Stimulated activated CD8-positive, alpha-beta memory T cell treated with anti-CD3 and anti-CD28 coated beads, Interleukin-4, amount 100 ng/mL, for 48 hours (primary cell): ENCODE measurements around the gene ITPRIPL1.

ENCODE experiments used
- DNase-seq: peaks from one replicate; pipeline ENCODE4 v3.0.0-alpha.2; 2020

Gene ITPRIPL1

DNA sequence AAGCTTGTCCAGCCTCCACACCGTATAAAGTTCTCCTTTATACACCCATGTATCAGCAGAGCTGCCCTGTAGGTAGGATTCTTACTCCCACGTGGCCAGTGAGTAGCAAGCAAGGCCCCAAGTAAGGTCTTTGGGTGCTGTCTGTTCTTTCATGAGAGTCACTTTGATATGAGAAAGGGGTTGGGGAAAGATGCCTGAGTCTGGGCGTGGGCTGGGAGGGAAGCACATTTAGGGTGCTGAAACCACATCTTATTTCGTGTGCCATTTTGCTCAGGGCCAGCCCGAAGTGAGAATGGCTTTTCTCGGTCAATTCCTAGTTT is 436 bp upstream of the ITPRIPL1 start:
- DNase-seq: peak; percentile 66

- DNase-seq: peak; percentile 60
These were observed 753 bp downstream of the ITPRIPL1 start for GRCh38 chr2:96325884-96326255.

- DNase-seq: no peak
These were observed 1.4 kb downstream of the ITPRIPL1 start for GRCh38 chr2:96326564-96326963.

DNA sequence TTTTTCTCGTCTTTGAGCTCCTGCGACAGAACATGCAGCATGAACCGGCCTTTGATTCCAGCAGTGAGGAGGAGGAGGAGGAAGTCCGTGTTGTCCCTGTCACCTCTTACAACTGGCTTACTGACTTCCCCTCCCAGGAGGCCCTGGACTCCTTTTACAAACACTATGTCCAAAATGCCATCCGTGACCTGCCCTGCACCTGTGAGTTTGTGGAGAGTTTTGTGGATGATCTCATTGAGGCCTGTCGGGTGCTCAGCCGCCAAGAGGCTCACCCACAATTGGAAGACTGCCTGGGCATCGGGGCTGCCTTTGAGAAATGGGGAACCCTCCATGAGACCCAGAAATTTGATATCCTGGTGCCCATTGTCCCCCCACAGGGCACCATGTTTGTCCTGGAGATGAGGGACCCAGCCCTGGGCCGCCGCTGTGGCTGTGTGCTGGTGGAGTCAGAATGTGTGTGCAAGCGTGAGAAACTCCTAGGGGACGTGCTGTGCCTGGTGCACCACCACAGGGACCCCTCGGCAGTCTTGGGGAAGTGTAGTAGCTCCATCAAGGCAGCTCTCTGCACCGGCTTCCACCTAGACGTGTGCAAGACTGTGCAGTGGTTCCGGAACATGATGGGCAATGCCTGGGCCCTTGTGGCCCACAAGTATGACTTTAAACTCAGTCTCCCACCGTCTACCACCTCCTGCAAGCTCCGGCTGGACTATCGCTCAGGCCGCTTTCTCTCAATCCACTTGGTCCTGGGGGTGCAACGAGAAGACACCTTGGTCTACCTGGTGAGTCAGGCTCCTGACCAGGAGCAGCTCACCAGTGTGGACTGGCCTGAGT is 2.1 kb downstream of the ITPRIPL1 start:
- no peak for DNase-seq

DNA sequence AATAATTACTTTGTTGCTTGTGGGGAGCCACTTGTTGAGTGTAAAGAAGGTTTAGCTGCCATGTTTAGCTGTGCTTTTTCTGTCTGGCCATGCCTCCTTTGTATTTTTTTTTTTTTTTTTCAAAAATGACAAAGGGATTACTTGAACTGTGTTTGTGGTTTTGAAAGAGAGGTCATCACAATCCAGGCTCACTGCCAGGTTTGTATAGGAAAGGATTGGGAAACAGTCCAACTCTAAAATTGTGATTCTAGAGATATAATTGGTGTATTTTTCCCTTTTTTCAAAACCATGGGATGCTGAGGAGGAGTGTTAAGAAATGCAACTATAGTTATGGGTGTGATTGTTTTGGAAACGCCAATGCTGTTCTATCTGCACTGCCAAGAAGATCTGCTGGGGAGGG is 4.3 kb downstream of the ITPRIPL1 start:
- DNase-seq: no peak

DNA sequence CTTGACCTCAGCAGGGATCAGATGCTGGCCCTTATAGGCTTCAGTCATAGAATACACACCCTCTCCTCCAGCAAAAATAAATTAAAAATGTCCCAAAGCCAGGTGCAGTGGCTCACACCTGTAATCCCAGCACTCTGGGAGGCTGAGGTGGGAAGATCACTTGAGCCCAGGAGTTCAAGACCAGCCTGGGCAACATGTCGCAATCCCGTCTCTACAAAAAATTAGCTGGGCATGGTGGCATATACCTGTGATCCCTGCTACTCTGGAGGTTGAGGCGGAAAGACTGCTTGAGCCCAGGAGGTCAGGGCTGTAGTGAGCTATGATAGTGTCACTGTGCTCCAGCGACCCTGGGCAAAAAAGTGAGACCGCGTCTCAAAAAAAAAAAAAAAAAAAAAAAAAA is 4.8 kb downstream of the ITPRIPL1 start:
- DNase-seq: no peak

GRCh38 chr2:96330407-96330806 is 5.3 kb downstream of the ITPRIPL1 start:
- no peak for DNase-seq

DNA sequence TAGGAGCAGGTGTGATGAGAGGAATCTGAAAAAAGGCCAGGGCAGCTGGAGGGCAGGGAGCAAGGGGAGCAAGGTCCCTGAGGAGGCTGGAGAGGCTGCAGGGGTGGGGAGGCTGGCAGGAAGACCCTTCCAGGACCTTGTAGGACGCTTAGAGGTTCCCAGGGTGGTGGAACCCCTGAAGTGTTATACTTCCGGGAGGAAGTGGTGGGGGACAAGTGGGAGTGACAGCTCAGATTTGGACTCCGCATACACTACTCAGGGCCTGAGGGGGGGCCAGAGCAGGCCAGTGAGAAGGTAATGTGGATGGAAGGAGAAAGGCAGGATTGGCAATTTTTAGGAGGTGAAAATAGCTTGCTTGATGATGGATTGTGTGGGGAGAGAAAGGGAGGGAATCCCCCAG is 8.6 kb downstream of the ITPRIPL1 start:
- DNase-seq: no peak

DNA sequence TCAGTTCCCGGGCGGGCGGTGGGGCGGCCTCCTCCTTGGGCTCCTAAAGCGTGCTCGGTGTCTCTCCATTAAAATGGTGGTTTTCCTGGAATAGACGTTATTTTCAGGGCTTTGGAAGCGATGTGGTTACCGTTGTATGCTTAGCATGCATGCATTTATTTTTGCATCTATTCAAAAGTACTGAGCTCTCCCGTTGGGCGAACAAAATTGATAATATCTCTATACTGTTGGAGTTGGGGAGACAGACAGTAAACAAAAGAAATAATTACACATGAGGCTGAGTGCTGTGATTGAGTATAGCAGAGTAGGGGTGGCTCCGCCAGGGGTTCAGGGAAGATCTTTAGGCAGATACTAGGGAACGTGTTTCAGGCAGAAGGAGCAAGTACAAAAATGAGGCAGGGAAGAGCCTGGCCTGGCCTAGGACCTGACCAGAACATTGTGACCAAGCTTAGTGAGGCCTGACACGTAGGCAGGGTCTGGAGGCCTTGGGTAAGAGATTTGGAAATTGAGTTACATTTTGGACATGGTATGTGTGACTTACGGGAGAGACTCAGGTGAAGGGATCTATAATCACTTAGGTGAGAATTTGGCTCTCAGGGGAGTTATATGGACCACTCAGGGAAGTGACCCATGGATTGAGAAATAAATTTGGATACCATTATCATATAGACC is 11.1 kb downstream of the ITPRIPL1 start:
- no peak for DNase-seq

GRCh38 chr2:96336873-96337272 is 11.8 kb downstream of the ITPRIPL1 start:
- no peak for DNase-seq

- no peak for DNase-seq
These were observed 15.6 kb downstream of the ITPRIPL1 start for GRCh38 chr2:96340493-96341414.

DNA sequence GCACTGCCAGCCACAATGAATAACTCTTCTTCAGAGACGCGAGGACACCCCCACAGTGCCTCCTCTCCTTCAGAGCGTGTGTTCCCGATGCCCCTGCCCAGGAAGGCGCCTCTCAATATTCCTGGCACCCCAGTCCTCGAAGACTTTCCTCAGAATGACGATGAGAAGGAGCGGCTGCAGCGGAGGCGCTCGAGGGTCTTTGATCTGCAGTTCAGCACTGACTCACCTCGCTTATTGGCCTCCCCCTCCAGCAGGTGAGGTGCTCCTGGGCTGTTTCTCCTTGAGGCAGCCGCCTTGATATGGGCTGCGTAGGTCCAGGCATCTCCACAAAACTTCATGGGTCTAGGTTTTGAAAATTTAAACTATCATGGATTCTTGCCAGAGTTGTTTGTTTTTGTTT is 16.5 kb downstream of the ITPRIPL1 start:
- no peak for DNase-seq

GRCh38 chr2:96342085-96342484 is 17.0 kb downstream of the ITPRIPL1 start:
- peak; percentile 60 for DNase-seq

GRCh38 chr2:96344011-96344410 is 18.9 kb downstream of the ITPRIPL1 start:
- no peak for DNase-seq

GRCh38 chr2:96345438-96345837 is 20.3 kb downstream of the ITPRIPL1 start:
- DNase-seq: no peak

DNA sequence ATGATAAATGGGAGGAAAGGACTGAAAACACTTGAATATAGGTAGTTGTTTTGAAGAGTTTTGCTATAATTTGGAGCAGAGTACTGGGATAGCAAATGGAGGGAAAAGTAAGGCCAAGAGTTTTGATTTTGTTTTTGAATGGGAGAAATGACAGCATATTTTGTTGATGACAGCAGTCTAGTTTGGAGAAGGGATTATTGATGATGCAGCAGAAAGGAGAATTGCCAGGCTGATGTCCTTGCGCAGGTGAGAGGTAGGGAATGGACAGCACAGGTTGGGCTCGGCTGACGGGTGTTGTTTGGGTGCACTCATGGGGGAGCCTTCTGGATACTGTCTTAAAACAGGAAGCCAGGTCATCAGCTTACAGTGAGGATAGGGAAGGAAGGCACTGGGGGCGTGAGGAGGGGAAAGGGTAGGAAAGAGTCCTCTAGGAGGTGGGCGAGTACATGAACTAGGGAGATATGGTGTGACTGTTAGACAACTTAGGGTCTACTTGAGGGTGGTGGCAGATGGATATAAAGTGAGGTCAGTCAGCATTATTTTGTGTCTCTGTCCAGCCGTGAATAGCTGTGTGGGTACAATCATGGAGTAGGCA is 20.8 kb downstream of the ITPRIPL1 start:
- no peak for DNase-seq

DNA sequence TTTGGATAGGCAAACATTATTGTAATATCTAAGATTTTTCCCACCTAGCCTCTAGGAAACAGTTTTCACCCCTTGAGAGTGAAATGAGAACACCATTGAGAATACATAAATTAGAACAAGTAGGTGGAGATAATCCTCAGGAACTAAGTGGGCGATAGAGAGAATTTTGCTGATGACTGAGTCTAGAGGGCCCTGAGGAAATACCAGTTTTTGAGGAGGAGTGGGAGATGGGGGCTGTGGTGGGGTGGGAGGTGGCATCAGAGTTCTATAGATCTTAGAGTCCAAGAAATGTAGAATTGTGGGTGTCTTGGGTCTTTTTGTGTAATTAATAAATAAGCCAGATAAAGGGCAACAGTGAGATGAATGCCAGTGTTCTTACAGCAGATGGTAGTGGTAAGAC is 22.3 kb downstream of the ITPRIPL1 start:
- DNase-seq: no peak

DNA sequence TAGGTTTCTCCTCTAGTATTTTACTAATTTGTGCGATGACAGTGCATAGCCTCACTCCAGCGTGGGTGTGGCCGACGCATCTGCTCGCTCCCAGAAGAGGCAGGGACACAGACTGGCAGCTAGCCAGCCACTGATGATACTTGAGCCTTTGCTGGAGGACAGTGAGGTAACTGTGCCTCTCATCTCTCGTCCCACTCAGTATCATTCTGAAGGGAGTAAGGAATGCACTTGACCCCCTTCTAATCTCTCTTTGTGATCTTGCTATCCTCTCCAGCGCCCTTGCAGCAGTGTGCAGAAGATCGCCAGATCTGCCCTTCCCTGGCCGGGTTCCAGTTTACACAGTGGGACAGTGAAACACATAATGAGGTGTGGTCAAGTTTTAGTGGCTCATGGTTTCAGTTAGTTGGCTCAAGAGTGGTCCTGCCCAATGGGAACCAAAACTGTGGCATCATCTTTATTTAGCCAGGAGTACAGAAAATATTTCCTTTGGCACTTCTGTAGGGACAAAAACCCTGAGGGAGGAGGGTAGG is 28.0 kb downstream of the ITPRIPL1 start:
- DNase-seq: no peak

DNA sequence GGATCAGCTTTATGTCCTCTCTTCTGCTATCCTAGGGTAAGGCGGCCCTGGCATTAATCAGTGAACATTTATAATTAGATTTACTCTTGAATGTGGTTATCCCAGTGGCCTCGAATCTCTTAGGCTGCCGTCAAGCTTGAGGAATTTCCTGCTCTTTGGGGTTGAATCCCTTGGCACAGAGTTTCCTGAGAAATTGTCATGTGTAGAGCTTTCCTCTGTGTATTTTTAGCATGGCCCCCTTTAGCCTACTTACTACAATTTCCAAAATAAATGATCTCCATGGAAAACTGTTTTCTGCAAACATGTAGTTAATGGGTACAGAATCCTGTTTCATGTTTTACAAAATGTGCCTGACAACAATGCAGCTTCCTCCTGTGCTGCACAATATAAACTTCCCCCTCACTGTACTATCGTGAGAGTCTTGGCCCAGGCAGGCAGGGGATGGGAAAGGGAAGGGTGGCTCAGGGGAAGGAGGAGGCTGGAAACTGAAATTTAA is 28.5 kb downstream of the ITPRIPL1 start:
- DNase-seq: no peak

DNA sequence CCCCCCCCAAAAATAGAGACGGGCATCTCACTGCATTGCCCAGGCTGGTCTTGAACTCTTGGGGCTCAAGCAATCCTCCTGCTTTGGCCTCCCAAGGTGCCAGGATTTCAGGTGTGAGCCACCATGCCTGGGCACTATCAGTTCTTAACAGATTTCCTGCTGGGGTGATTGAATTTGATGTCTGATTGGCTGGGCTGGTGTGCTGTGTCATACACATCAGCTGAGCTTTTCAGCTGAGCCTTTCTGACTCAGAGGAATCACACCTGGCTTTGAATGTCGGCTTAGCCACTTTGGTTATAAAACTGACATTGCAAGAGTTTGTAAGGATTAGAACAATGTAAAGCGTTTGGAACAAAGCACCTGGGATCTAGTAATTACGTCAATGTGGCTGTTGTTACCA is 29.4 kb downstream of the ITPRIPL1 start:
- no peak for DNase-seq

DNA sequence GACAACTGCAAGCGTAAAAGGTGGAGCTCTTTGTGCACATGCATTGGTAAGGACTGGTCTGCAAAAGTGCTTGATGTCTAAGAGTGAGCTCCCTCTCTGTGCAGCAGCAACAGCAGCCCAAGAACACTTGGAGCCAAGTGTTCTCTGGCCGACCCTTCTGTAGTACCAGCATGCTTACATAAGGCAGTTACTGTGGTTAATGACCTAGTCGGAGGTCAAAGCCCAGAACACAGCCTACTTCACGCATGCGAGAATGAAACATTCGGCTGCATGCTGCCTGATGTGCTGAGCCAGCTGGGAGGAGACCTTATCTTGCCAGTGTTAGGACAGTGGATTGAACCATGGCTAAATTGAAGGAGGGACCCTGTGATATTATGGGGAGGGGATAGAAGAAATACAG is 31.8 kb downstream of the ITPRIPL1 start:
- DNase-seq: no peak

- DNase-seq: no peak
These were observed 34.2 kb downstream of the ITPRIPL1 start for GRCh38 chr2:96359310-96359709.

DNA sequence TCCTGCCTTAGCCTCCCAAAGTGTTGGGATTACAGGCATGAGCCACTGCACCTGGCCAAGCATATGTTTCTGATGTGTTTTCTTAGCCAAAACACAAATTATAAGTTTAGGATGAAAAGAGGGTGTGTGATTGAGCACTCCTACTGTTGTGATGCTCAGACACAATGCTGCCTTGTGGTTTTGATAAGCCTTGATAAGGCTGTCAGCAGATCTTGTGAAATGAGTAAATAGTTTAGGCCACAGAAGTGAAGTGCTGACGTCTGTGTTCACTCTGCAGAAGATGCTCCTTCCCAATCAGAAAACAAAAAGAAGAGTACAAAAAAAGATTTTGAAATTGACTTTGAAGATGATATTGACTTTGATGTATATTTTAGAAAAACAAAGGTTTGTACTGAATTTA is 34.7 kb downstream of the ITPRIPL1 start:
- no peak for DNase-seq
